ENCODE results near the gene DCUN1D4.
"Not testable (repeated sequence)": the region's sequence is repeated elsewhere in the genome, so short reads cannot be mapped to it uniquely, and the experiment has no call there.

DCUN1D4 gene

DNA sequence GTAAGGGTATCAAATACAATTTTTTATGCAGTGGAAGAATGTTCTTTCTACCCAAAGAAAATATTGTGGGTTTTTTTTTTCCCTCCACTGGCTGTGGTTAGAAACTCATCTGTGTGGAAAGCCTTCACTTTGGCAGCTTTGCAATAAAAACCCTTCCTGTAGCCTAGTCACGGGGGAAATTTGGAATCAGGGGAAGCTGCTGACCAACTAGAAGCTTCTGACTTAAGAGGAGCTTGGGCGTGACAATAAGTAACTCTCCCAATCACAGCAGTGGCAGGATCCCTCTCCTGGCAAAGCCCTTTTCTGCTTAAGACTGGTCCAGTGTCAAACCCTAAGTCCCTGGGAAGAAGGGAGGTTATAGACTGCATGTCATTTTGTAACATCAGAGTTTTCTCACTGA is 89.3 kb downstream of the DCUN1D4 start:
- no peak for DNase-seq
- TF ChIP-seq POLR2A (IDR thresholded peaks at IDR 0.05; ENCODE audit: low read length) (no peak), GATA1 (IDR thresholded peaks at IDR 0.05; ENCODE audit: low read depth, low read length) (no peak)

DNA sequence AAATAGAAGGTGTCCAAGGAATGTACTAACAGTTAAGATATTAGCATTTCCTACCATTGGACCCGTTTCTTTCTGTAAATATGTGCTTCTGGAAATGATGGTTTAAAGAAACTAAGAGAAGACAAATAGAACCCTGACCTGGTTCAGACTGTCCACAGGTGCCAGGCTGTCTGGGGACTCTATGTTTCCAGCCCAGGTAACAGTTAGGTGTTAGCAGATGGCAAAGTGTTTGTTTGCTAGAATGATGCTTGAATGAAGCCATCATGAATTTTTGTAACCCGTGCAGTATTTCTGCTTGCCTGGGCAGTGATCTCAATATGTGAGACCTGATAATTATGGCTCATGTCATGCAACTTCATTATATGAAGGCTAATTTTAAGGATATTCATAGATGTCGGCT is 89.7 kb downstream of the DCUN1D4 start:
- TF ChIP-seq GATA1 (IDR thresholded peaks at IDR 0.05; ENCODE audit: low read depth, low read length), result no peak
- no peak for TF ChIP-seq POLR2A (IDR thresholded peaks at IDR 0.05; ENCODE audit: low read length)
- no peak for DNase-seq

DNA sequence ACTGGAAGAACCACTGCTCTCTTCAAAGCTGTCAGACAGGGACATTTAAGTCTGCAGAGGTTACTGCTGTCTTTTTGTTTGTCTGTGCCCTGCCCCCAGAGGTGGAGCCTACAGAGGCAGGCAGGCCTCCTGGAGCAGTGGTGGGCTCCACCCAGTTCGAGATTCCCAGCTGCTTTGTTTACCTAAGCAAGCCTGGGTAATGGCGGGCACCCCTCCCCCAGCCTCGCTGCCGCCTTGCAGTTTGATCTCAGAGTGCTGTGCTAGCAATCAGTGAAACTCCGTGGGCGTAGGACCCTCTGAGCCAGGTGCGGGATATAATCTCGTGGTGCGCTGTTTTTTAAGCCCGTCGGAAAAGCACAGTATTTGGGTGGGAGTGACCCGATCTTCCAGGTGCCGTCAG is 97.5 kb downstream of the DCUN1D4 start:
- DNase-seq, result not testable (repeated sequence)

DNA sequence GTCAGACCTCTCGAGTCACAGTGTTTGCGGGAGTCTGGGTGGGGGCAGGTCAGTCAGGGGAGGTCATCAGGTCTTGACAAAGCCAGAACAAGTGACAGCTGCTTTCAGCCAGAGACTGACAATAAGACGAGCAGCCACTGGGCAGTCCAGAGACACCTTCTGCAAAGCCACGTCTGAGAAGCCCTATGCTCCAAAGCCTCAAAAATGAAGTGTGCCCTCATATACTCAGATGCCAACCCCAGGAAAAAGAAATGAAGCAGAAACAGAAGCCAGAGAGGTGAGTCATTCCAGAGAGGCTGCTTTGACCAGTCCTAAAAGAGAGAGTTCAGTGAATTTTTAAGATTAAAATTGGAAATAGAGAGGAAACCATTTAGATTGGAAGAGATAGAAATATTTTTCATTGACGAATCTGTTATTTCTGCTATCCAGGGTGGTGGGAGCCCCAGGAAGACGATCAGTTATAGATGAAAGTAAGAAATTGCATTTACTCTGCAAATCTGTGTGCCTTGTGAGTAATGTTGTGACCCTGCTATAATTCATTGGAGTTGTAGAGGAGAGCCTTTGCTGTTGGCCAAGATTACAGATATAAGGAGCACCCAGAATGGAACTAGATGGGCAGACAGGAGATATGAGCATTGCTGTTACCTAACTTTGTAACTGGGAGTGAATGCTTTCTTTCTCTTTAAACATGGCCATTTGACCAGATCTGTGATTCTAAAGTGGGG is 99.3 kb downstream of the DCUN1D4 start:
- DNase-seq, result no peak
- no peak for TF ChIP-seq POLR2A (IDR thresholded peaks at IDR 0.05; ENCODE audit: low read length)
- TF ChIP-seq GATA1 (IDR thresholded peaks at IDR 0.05; ENCODE audit: low read depth, low read length), result no peak

DNA sequence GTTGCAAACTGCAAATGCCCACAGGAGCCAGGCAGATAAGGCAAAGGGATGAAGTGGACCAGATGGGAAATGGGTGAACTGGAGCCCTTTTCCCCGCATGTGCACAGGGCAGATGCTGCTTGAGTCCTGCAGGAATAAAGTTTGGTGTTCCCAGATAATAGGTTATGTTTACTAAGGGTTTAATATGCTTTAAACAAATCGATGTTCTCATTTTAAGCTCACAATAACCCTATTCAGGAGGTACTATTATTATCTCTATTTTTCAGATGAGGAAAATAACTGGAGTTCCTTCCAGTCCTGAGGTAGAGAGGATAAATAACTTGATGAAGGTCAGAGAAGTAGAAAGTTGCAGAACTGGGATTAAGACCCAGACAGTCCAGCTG is 99.9 kb downstream of the DCUN1D4 start:
- DNase-seq, result no peak
- TF ChIP-seq POLR2A (IDR thresholded peaks at IDR 0.05; ENCODE audit: low read length) (no peak), GATA1 (IDR thresholded peaks at IDR 0.05; ENCODE audit: low read depth, low read length) (no peak)

DNA sequence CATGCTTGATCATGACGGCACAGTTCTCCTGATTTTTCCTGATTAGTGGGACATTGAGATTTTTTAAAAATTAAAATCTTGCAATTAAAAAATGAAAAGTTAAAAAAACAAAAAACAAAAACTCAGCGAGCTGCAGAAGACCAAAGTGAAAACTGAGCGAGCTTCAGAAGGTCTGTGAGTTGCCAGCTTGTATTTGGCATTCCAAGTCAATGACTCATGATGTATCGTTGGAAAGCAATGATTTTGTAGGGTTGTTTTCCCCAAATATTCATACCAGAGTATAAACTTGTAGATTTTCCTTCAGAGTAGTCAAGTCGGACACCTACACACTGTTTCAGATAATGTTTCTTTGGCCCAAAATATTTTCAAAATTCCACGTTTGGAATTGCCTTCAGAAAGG is 100.3 kb downstream of the DCUN1D4 start:
- TF ChIP-seq POLR2A (IDR thresholded peaks at IDR 0.05; ENCODE audit: low read length), result no peak
- no peak for TF ChIP-seq GATA1 (IDR thresholded peaks at IDR 0.05; ENCODE audit: low read depth, low read length)
- no peak for DNase-seq

DNA sequence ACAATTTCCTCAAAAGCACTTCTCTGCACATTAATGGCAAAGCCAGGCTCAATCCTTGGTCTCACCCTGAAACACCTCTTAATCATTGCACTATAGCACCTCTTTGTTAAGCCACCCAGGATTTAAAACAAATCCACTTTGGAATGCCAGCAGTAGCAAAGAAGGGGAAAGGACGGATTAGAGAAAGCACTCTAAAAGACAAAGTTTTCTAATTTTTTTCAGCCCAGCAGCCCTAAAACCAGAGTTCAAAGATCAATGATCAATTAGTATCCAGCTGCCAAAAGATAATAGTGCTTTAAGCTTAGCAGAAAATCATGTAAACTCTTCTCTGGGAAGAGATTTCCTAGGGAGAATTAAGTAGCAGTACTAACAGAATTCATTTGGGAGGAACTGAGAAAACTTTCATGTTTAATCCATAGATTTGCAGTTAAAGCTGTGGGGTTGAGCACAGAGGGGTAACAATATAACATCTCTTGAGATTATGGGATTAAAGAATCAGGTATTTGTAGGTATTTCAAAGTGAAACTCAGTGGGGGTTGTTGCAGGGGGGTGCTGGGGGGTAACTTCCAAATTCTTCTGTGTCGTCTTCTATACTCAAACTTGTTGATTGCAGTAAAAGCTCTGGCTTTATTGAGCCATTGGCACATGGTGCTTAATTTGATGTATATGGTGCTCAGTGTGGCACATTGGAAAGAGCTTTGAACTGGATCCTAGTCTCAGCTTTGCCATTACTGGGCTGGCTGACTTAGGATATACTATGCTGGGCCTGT is 115.4 kb downstream of the DCUN1D4 start:
- DNase-seq, result no peak
- TF ChIP-seq POLR2A (IDR thresholded peaks at IDR 0.05; ENCODE audit: low read length), result no peak
- no peak for TF ChIP-seq GATA1 (IDR thresholded peaks at IDR 0.05; ENCODE audit: low read depth, low read length)

DNA sequence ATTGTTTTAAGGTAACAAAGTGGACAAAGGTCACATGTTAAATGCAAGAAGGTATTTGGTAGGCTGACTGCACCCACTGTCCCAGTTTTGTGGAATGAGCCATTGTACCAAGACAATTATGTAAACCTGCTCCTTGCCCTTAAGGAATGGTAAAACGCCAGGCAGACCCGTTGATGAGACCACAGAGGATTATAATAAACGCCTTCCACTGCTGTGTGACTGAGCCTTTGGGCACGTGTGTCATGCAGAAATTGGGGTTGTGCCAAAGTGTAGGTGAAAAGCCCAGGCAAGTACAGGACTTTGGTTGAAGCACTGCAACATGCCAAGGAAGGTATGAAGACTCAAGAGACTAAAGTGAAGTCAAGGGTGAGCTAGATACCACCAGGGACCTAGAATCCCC is 117.5 kb downstream of the DCUN1D4 start:
- TF ChIP-seq GATA1 (IDR thresholded peaks at IDR 0.05; ENCODE audit: low read depth, low read length), result no peak
- TF ChIP-seq POLR2A (IDR thresholded peaks at IDR 0.05; ENCODE audit: low read length), result no peak
- no peak for DNase-seq

DNA sequence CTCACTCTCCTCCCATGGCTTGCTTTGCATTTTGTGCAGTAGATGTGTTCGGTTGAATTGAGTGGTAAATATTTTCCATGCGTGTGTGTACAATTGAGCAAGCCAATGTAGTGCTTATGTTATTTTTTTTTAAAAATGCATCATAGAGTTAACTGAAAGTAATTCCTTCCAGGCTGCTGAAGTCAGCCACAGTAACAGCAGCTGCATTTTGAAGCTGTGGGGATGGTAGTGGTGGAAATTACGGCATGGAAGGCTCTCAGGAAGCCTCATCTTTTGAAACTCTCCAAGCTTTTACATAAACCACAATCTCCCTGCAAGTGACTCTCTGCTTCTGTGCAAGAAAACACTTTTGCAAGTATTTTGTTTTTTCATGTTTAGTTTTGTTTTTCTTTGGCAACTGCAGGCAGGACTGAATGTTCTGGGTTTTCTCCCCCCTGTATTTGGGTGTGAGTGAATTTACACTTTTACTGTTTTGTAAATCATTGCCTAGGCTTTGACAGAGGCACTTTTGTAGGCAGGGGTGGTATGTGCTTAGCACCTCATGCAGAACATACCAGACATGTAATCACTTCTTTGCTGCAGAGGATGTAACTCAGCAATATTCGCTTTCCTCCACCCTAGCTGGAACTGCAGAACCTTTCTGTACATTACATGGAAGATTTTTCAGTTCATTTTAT is 121.0 kb downstream of the DCUN1D4 start:
- no peak for DNase-seq
- TF ChIP-seq POLR2A (IDR thresholded peaks at IDR 0.05; ENCODE audit: low read length) (no peak), GATA1 (IDR thresholded peaks at IDR 0.05; ENCODE audit: low read depth, low read length) (no peak)

DNA sequence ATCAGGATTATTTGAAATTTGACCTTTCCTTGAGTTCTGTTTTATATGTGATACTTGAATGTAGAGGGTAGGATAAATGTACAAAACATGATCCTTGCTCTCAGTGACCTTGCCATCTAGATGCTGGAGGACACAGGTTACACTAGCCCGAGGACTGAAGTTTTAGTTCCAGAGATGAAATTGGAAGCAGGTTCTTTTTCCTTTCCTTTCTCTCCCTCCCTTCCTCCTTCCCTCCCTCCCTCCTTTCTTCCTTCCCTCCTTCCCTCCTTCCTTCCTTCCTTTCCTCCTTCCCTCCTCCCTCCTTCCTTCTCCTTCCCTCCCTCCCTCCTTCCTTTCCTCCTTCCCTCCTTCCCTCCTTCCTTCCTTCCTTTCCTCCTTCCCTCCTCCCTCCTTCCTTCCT is 122.9 kb downstream of the DCUN1D4 start:
- DNase-seq, result no peak
- no peak for TF ChIP-seq POLR2A (IDR thresholded peaks at IDR 0.05; ENCODE audit: low read length)
- TF ChIP-seq GATA1 (IDR thresholded peaks at IDR 0.05; ENCODE audit: low read depth, low read length), result no peak

Measured in erythroblast (primary cell).